ENCODE measurements around the gene PLXNA2. TPM values are rescaled to one million over a fixed set of nuclear protein-coding genes. Genes with fewer than 3 reads are reported as not detected.

The PLXNA2 gene
- total and polyA plus RNA-seq, 2 donors (not counting 3 experiments of a cell fraction or from before 2014, with no cell fraction given), result 42.6 to 229 TPM

GRCh38 chr1:207998691-207999090 lies 245.5 kb downstream of the PLXNA2 start:
- no TSS peak for BruUV-seq (replicated peaks)
- ChIA-PET CTCF (interaction anchor here (0.6 to 3.6 kb wide), 28 partner anchors 9 to 246 kb away, joined by 3 to 139 read pairs (median 8); partner anchors contain the start of gene PLXNA2), POLR2A (no interaction called here)
- Histone ChIP-seq H3K36me3 (ENCODE audit: control insufficient read depth in 2 of 2, extremely low read depth in 1 of 2, insufficient read depth in 2 of 2, low read length in 2 of 2) (no peaks in the 10 kb centered on the region), H3K79me2 (ENCODE audit: control insufficient read depth, insufficient read depth, low read length) (no peaks in the 10 kb centered on the region), H3K27ac (ENCODE audit: insufficient read depth, low read depth, low read length) (no peak overlapping the region), H3K9me1 (replicated peaks; ENCODE audit: control insufficient read depth, extremely low read depth, insufficient read depth, low read length) (no peaks in the 10 kb centered on the region), H3K27me3 (ENCODE audit: control insufficient read depth in 2 of 2, insufficient read depth in 2 of 2, low read length in 2 of 2) (peaks cover 16 to 29% of the 10 kb centered on the region in 2 experiments), H3K9ac (replicated peaks; ENCODE audit: extremely low read depth, insufficient read depth, low read length) (no peak overlapping the region), H3K4me3 (replicated peaks in 1 of 3; ENCODE audit: insufficient read depth in 1 of 3, low read depth in 1 of 3, low read length in 3 of 3) (no peak overlapping the region), H3K4me2 (ENCODE audit: insufficient read depth, low read length) (no peak overlapping the region), H3K4me1 (ENCODE audit: control insufficient read depth, extremely low read depth, insufficient read depth, low read length) (no peaks in the 10 kb centered on the region), H3K9me3 (replicated peaks; ENCODE audit: control insufficient read depth, insufficient read depth, low read length) (no peaks in the 10 kb centered on the region), H4K20me1 (replicated peaks; ENCODE audit: control insufficient read depth, extremely low read depth, insufficient read depth, low read length) (no peaks in the 10 kb centered on the region), H2AFZ (ENCODE audit: low read depth, low read length) (no peak overlapping the region)
- intact Hi-C loops (cut with micrococcal nuclease) (loop anchor here (1.0 kb wide), 2 partner anchors 35 to 170 kb away; no protein-coding TSS in a partner anchor), dilution Hi-C loops (cut with MboI; ENCODE audit: extremely low pct_ligation_motif_present, low sequenced_read_pairs) (no loop called here)
- TF ChIP-seq POLR2AphosphoS5 (IDR thresholded peaks at IDR 0.05; ENCODE audit: insufficient read depth, low read depth, low read length) (no peak), EZH2 (IDR thresholded peaks at IDR 0.05; ENCODE audit: borderline replicate concordance, low read depth, low read length, severe bottlenecking) (no peak), FOS (IDR thresholded peaks at IDR 0.05; ENCODE audit: borderline replicate concordance, insufficient read depth, low read length) (no peak), POLR2A (IDR thresholded peaks at IDR 0.05; ENCODE audit: low read depth, low read length) (no peak), CTCF (IDR thresholded peaks at IDR 0.05; ENCODE audit: extremely low read depth in 1 of 2, insufficient read depth in 1 of 2, low read depth in 1 of 2, low read length in 2 of 2) (no peak), JUN (IDR thresholded peaks at IDR 0.05; ENCODE audit: borderline replicate concordance, insufficient read depth, insufficient read length, low read depth) (no peak), MYC (IDR thresholded peaks at IDR 0.05; ENCODE audit: low read depth, low read length) (no peak), GATA2 (IDR thresholded peaks at IDR 0.05; ENCODE audit: insufficient read depth, insufficient read length, low read depth, low read length) (no peak)
- TF ChIP-seq, protein P1, sequence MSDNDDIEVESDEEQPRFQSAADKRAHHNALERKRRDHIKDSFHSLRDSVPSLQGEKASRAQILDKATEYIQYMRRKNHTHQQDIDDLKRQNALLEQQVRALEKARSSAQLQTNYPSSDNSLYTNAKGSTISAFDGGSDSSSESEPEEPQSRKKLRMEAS (IDR thresholded peaks at IDR 0.05; ENCODE audit: insufficient read depth, insufficient read length), result no peak
- DNase-seq (ENCODE audit: low read depth, low spot score) (no peak), FAIRE-seq (no peak)
